ENCODE measurements around the gene LYPLA2.
"Not testable (repeated sequence)": the region's sequence is repeated elsewhere in the genome, so short reads cannot be mapped to it uniquely, and the experiment has no call there.

The LYPLA2 gene

GRCh38 chr1:23774174-23774880 lies 16.6 kb upstream of the LYPLA2 start:
- peak overlapping the region in 1 of 3 experiments; percentile 14 for H3K27ac Mint-ChIP-seq
- no peaks in the 10 kb centered on the region for H3K27me3 Mint-ChIP-seq (ENCODE audit: low read depth)
- H3K36me3 Mint-ChIP-seq (ENCODE audit: low read depth): peaks cover 5% of the 10 kb centered on the region
- no peaks in the 10 kb centered on the region for H3K9me3 Mint-ChIP-seq
- H3K4me3 Mint-ChIP-seq: peak overlapping the region; percentile 18 to 70 (median 49)
- TF ChIP-seq CTCF (IDR thresholded peaks at IDR 0.05; ENCODE audit: unreplicated experiment in 3 of 3): no peak
- peaks cover 9% of the 10 kb centered on the region for H3K4me1 Mint-ChIP-seq

GRCh38 chr1:23776217-23776616 lies 14.7 kb upstream of the LYPLA2 start:
- TF ChIP-seq CTCF (IDR thresholded peaks at IDR 0.05; ENCODE audit: unreplicated experiment in 3 of 3): no peak
- Mint-ChIP-seq H3K4me3 (peak overlapping the region; percentile 41 to 99 (median 83)), H3K27ac (no peak overlapping the region), H3K36me3 (ENCODE audit: low read depth) (peaks cover 8% of the 10 kb centered on the region), H3K4me1 (peaks cover 18% of the 10 kb centered on the region), H3K9me3 (no peaks in the 10 kb centered on the region), H3K27me3 (ENCODE audit: low read depth) (no peaks in the 10 kb centered on the region)

GRCh38 chr1:23777979-23778814 lies 12.7 kb upstream of the LYPLA2 start, which contains the start of gene PITHD1:
Gene PITHD1, plus strand, starts transcription at chr1:23778418. Its CDS starts 98 bp downstream, at chr1:23778516.
- no peak for TF ChIP-seq CTCF (IDR thresholded peaks at IDR 0.05; ENCODE audit: unreplicated experiment in 3 of 3)
- Mint-ChIP-seq H3K27me3 (ENCODE audit: low read depth) (no peaks in the 10 kb centered on the region), H3K36me3 (ENCODE audit: low read depth) (peaks cover 12% of the 10 kb centered on the region), H3K4me1 (peaks cover 18% of the 10 kb centered on the region), H3K27ac (peak within 1 kb of the TSS; percentile 93 to 96 (median 93)), H3K9me3 (no peaks in the 10 kb centered on the region), H3K4me3 (peak within 1 kb of the TSS; percentile 83 to 99 (median 87))

- no peaks in the 10 kb centered on the region for H3K27me3 Mint-ChIP-seq (ENCODE audit: low read depth)
- no peaks in the 10 kb centered on the region for H3K9me3 Mint-ChIP-seq
- peak overlapping the region in 1 of 3 experiments; percentile 6 for H3K27ac Mint-ChIP-seq
- H3K4me3 Mint-ChIP-seq: peak overlapping the region; percentile 83 to 87 (median 86)
- peaks cover 18% of the 10 kb centered on the region for H3K4me1 Mint-ChIP-seq
- H3K36me3 Mint-ChIP-seq (ENCODE audit: low read depth): peaks cover 18% of the 10 kb centered on the region
- no peak for TF ChIP-seq CTCF (IDR thresholded peaks at IDR 0.05; ENCODE audit: unreplicated experiment in 3 of 3)
Measured at GRCh38 chr1:23779826-23780371, 11.0 kb upstream of the LYPLA2 start.

- H3K4me3 Mint-ChIP-seq: peak overlapping the region in 1 of 3 experiments; percentile 41
- not testable (repeated sequence) for H3K9me3 Mint-ChIP-seq; H3K27me3 Mint-ChIP-seq (ENCODE audit: low read depth); H3K27ac Mint-ChIP-seq
- H3K36me3 Mint-ChIP-seq (ENCODE audit: low read depth): peaks cover 49% of the 10 kb centered on the region
- H3K4me1 Mint-ChIP-seq: peaks cover 13% of the 10 kb centered on the region
Measured at GRCh38 chr1:23783141-23783540, 7.8 kb upstream of the LYPLA2 start.

GRCh38 chr1:23784846-23785245 lies 6.1 kb upstream of the LYPLA2 start:
- peak overlapping the region in 1 of 3 experiments; percentile 47 for H3K27ac Mint-ChIP-seq
- H3K36me3 Mint-ChIP-seq (ENCODE audit: low read depth): peaks cover 50% of the 10 kb centered on the region
- no peaks in the 10 kb centered on the region for H3K9me3 Mint-ChIP-seq
- no peaks in the 10 kb centered on the region for H3K27me3 Mint-ChIP-seq (ENCODE audit: low read depth)
- H3K4me3 Mint-ChIP-seq: no peak overlapping the region
- no peak for TF ChIP-seq CTCF (IDR thresholded peaks at IDR 0.05; ENCODE audit: unreplicated experiment in 3 of 3)
- H3K4me1 Mint-ChIP-seq: peaks cover 5% of the 10 kb centered on the region

Measured in nephron (organoid).